Activated T-helper 9 cell treated with anti-CD3 and anti-CD28 coated beads, Interleukin-2, amount 50 U/mL, for 16 hours (primary cell): Measurements from ENCODE around the gene RNGTT.
"Not testable (repeated sequence)": the region's sequence is repeated elsewhere in the genome, so short reads cannot be mapped to it uniquely, and the experiment has no call there.

Source experiments
- DNase-seq: peaks from one replicate; pipeline ENCODE4 v3.0.0-alpha.2; 2020; ENCODE audit warnings: low read depth

RNGTT gene

GRCh38 chr6:88808381-88808780 lies 155.0 kb downstream of the RNGTT start:
- DNase-seq: no peak

GRCh38 chr6:88807622-88808021 lies 155.8 kb downstream of the RNGTT start:
- no peak for DNase-seq

- DNase-seq: no peak
Measured at GRCh38 chr6:88806728-88807127, 156.7 kb downstream of the RNGTT start.

GRCh38 chr6:88804701-88805100 lies 158.7 kb downstream of the RNGTT start:
- DNase-seq: no peak

GRCh38 chr6:88785478-88785877 lies 177.9 kb downstream of the RNGTT start:
- DNase-seq: no peak

GRCh38 chr6:88780714-88781389 lies 182.6 kb downstream of the RNGTT start:
- peak; percentile 6 for DNase-seq

- no peak for DNase-seq
Measured at GRCh38 chr6:88775866-88776571, 187.4 kb downstream of the RNGTT start.

GRCh38 chr6:88768114-88768513 lies 195.3 kb downstream of the RNGTT start:
- not testable (repeated sequence) for DNase-seq

GRCh38 chr6:88764081-88764480 lies 199.3 kb downstream of the RNGTT start:
- DNase-seq: no peak

- no peak for DNase-seq
Measured at GRCh38 chr6:88763160-88763559, 200.3 kb downstream of the RNGTT start.

- DNase-seq: no peak
Measured at GRCh38 chr6:88761237-88762031, 202.0 kb downstream of the RNGTT start.

GRCh38 chr6:88760091-88760490 lies 203.3 kb downstream of the RNGTT start:
- no peak for DNase-seq

GRCh38 chr6:88750936-88751335 lies 212.5 kb downstream of the RNGTT start:
- no peak for DNase-seq

GRCh38 chr6:88749849-88750248 lies 213.6 kb downstream of the RNGTT start:
- DNase-seq: no peak

- DNase-seq: no peak
Measured at GRCh38 chr6:88748141-88748540, 215.3 kb downstream of the RNGTT start.

GRCh38 chr6:88741939-88742338 lies 221.5 kb downstream of the RNGTT start:
- no peak for DNase-seq

GRCh38 chr6:88741071-88741470 lies 222.3 kb downstream of the RNGTT start:
- no peak for DNase-seq

- DNase-seq: no peak
Measured at GRCh38 chr6:88734544-88734943, 228.9 kb downstream of the RNGTT start.

- DNase-seq: no peak
Measured at GRCh38 chr6:88730611-88731011, 232.8 kb downstream of the RNGTT start.

GRCh38 chr6:88728756-88729155 lies 234.7 kb downstream of the RNGTT start:
- no peak for DNase-seq

GRCh38 chr6:88726409-88726808 lies 237.0 kb downstream of the RNGTT start:
- DNase-seq: not testable (repeated sequence)

GRCh38 chr6:88725111-88725975 lies 238.1 kb downstream of the RNGTT start:
- peak; percentile 3 for DNase-seq
